Stomach (tissue), 4 donors: ENCODE data around the gene PCDH11X.
"Not testable (repeated sequence)": the region's sequence is repeated elsewhere in the genome, so short reads cannot be mapped to it uniquely, and the experiment has no call there.

Experiments
- EP300 ChIP-seq: sonication (generic); formaldehyde crosslinking; IDR thresholded peaks from one replicate; pipeline ENCODE4 v1.6.1; 2017; ENCODE audit warnings: antibody characterized with exemption
- POLR2A ChIP-seq, 4 donors: fragments of 450-650 bp; IDR thresholded peaks; one replicate each; pipeline ENCODE4 v1.6.1; 2016; ENCODE audit warnings: antibody characterized with exemption in 4 of 4, control low read depth in 2 of 4, mild to moderate bottlenecking in 1 of 4, moderate library complexity in 1 of 4
- POLR2AphosphoS5 ChIP-seq, 3 donors: sonication (generic); formaldehyde crosslinking; IDR thresholded peaks; one replicate each; pipeline ENCODE4 v1.6.1; 2016; ENCODE audit warnings: antibody characterized with exemption in 3 of 3
- TF ChIP-seq, protein P1 (sequence below), 7 experiments: fragments of 450-650 bp in 4 of 7; fragments of 200-600 bp in 3 of 7; sonication (generic) in 3 of 7; IDR thresholded peaks; one replicate each; pipeline ENCODE4 v1.5.1; 2016 to 2019; ENCODE audit warnings: antibody characterized with exemption in 7 of 7, control low read depth in 2 of 7, mild to moderate bottlenecking in 1 of 7

GRCh38 chrX:91770619-91771488, 8.3 kb upstream of the PCDH11X start:
- not testable (repeated sequence) for TF ChIP-seq EP300; POLR2AphosphoS5 (IDR thresholded peaks at IDR 0.05); POLR2A (IDR thresholded peaks at IDR 0.05)
- TF ChIP-seq, protein P1, sequence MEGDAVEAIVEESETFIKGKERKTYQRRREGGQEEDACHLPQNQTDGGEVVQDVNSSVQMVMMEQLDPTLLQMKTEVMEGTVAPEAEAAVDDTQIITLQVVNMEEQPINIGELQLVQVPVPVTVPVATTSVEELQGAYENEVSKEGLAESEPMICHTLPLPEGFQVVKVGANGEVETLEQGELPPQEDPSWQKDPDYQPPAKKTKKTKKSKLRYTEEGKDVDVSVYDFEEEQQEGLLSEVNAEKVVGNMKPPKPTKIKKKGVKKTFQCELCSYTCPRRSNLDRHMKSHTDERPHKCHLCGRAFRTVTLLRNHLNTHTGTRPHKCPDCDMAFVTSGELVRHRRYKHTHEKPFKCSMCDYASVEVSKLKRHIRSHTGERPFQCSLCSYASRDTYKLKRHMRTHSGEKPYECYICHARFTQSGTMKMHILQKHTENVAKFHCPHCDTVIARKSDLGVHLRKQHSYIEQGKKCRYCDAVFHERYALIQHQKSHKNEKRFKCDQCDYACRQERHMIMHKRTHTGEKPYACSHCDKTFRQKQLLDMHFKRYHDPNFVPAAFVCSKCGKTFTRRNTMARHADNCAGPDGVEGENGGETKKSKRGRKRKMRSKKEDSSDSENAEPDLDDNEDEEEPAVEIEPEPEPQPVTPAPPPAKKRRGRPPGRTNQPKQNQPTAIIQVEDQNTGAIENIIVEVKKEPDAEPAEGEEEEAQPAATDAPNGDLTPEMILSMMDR (IDR thresholded peaks at IDR 0.05): peak in 1 of 7 experiments; percentile 15
